Measurements from ENCODE around the gene DGKB.

GRCh38 chr7:14739841-14740185, 162.7 kb downstream of the DGKB start:
- no peak for TF ChIP-seq RNF2 (IDR thresholded peaks at IDR 0.05; ENCODE audit: borderline replicate concordance, low read depth)
- no peak for TF ChIP-seq ZSCAN20 (CRISPR knock-in tag; IDR thresholded peaks at IDR 0.05)

Data from A549 (cell line).